AML-193 (cell line): Measurements from ENCODE around the gene TRMT1.

Experiments used
- DNase-seq, 2 experiments: peaks; one replicate each; lab custom pipeline; 2025; lab: John Stamatoyannopoulos, UW

TRMT1 gene

DNA sequence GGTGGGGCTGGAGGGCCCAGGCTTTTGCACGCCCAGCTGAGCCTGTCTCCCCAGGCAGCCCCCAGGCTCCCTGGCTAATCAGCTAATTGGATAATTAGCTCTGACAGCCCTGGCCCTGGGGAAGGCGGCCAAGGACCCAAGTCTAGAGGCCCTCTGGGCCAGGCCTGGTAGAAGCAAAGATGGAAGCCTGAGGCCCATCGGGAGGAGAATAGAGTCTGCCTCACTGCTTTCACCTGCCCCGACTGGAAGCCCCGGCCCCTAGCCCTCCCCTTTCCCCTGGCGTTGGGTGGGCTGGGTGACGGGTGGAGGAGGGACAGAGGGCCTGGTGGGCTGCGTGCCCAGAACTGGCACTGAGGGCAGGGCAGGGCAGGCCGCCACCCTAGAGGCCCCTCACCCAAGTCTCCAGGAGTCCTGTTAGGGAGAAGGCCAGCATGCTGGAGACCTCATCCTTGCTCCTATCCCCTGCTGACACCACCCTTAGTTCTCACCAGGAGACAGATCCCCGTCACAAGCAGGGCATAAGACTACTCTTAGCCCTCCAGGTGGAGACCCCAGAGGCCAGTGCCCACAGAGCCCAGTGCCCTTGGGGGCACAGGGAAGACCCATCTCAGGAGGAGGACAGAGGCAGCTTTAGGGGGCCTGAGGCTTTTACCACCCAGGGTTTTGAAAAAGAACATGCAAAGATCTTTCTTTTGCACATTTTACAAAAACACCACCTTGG lies 25.9 kb downstream of the TRMT1 start:
- DNase-seq = no peak

DNA sequence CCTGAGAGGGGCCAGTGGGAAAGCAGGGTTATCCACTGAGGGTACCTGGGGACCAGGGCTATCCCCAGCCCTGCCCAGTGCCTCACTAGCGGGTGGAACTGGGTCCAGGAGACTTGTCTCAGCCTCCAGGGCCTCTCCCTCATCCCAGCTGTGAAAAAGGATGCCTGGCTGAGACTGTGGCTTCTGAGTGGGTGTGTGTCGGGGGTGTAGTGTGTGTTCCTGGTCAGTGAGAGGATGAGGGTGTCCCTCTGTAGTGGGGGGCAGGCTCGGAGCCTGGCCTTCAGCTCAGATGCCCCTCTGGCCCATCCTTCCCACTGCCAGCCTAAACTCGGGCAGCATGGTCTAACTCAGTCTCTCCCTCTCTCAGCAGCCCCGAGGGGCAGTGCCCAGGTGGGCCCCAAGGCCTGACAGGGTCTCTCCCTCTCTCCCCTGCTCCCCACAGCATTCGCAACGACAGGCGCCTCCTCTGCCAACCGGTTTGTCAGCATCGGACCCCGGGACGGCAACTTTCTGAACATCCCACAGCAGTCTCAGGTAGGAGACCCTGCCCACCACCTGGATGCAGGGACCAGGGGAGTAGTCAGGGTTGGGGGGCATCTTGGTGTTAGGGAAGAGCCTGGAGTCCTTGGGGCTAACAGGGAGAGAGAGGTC lies 26.6 kb downstream of the TRMT1 start:
- no peak for DNase-seq

DNA sequence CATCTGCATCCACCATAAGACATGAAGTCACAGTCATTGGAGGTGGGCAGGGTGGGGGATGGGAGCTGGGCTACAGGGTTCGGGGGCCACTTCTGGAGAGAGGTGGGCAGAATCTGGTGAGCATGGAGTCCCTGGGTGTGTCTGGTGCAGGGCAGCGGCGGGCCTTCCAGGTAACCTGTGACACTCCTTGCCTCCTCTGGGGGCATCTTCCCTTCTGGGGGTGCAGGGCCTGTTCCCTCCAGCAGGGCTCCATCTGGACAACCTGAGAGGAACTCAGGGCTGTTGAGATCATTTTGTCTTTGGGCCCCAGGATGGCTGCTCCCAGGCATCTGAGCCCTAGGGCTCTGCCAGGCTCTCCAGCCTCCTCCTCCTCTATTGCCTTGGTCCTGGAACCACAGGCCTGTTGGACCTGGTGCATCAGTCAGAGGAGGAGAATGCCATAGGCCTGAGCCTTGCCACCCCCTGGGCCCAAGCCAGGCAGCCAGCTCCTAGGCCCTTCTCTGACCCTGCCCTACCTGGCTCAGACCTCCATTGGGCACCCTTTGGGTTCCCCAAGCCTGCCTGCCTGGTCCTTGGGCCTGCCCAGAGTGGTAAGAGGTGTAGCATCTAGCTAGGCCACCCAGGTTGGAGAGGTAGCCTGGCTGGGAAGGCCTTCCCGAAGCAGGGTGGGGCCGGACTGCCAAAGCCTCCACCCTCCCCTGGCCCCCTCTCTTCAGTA lies 27.2 kb downstream of the TRMT1 start:
- peak in 1 of 2 experiments; percentile 5 for DNase-seq

DNA sequence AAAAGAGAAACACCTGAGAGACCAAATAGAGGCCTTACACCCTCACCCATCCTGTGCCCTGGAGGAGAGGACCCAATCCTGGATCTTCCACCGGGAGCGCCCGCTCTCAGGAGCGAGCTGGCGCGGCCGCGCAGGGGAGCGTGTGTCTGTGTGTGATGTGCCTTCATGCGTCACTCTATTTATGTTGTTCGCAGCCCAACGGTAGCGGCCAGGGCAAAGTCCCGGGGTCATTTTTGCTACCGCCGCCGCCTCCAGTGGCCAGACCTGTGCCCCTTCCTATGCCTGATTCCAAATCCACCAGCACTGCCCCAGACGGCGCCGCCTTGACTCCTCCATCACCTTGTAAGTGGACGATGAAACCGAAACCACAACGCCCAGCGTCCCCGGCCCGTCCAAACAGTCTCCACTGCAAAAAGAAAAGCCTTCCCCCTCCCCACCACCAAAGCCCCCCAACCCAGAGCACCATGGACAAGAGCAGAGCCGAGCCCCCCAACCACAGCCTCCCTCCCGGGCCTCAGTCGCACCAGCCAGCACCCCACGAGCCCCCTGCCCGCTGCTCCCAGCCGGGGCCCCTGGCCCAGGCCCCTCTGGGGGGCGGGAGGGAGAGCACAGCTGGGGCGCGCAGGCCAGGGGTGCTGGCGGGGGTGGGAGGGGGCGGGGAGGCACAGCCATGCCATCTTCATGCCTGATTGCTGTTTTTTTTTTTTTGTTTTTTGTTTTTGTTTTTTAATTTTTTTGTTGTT lies 28.6 kb downstream of the TRMT1 start:
- DNase-seq = no peak

DNA sequence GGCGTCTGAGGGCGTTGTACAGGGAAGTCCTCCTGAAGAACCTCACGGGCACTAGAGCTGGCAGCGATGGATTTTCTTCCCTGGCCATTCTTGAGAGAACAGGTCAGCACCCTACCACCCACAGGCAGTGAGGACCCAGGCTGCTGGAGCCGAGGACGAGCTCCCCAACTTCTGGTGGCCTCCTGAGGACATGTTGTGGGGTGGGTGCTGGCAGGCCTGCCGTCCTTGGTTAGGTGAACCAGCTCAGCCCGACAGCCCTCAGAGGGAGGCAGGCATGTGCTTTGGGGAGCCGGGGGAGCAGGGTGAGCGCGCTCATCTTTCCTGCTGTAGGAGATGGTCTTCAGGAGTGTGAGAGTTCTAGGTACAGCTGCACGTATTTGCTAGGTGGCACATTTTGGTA lies 29.2 kb downstream of the TRMT1 start:
- DNase-seq = no peak

DNA sequence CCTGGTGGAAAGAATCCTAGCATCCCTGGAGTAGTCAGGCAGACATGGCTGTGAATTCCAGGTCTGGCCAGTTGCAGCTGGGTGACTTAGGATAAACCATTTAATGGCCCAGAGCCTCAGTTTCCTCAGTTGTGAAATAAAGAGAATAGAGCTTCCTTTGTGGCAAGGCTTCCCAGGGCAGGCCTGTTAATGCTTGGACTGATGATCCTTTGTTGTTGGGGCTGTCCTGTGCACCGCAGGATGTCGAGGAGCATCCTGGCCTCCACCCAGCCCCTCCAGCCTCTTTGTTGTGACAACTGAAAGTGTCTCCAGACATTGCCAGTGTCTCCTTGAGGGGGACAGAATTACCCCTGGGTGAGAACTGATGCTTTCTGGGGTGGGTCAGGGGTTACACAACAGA lies 30.2 kb downstream of the TRMT1 start:
- no peak for DNase-seq

DNA sequence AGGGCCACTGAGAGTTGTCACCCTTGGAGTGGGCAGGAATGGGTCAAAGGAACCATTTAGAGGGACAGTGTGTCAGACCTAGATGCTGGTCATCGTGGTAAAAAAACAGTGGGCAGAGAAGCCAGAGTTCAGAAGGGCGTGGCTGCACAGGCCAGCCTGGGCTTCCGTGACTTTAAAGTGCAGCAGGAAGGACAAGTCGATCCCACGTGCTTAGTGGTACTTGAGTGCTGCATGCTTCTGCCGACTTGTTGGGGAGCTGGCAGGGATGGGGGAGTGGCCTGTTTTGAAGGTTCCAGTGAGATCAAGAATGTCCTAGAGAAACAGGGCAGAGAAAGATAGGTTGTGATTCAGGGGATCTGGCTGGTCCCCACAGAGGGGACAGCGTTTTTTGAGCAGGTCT lies 30.9 kb downstream of the TRMT1 start:
- no peak for DNase-seq

DNA sequence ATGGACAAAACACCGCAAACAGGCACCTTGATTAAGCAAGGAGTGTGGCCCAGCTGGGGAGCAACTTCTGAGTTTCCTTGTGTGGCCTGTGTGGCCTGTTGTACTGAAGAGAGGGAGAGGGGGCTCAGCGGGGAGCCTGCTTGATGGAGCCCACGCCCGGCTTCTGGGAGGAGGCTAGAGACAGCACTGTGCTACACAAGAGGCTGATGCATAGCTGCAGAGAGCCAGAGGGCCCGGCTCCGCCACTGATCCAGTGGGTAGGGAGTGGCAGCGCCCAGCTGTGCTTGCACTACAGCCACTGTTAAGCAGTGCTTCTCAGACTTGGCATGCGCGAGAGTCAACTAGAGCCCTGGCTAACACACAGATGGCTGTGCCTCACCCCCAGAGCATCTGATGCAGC lies 32.9 kb downstream of the TRMT1 start:
- DNase-seq = no peak

DNA sequence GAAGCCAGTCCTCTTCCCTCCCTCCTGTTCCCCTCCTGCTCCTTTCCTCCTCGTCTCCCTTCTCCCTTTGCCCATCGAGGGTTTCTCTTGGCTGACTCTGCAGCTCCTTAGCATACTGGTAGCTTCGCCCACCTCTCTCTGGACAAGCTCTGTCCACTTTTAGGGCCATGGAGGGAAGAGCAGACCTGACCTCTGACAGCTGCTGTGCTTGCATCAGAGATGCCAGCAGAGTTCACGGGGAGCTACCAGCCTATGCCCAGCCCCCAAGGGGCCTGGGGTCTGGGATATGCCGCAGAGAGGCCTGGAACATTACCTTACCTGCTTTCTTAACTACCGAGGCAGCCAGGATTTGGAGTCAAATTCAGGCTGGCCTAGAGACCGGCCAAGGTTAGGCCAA lies 33.5 kb downstream of the TRMT1 start:
- no peak for DNase-seq

DNA sequence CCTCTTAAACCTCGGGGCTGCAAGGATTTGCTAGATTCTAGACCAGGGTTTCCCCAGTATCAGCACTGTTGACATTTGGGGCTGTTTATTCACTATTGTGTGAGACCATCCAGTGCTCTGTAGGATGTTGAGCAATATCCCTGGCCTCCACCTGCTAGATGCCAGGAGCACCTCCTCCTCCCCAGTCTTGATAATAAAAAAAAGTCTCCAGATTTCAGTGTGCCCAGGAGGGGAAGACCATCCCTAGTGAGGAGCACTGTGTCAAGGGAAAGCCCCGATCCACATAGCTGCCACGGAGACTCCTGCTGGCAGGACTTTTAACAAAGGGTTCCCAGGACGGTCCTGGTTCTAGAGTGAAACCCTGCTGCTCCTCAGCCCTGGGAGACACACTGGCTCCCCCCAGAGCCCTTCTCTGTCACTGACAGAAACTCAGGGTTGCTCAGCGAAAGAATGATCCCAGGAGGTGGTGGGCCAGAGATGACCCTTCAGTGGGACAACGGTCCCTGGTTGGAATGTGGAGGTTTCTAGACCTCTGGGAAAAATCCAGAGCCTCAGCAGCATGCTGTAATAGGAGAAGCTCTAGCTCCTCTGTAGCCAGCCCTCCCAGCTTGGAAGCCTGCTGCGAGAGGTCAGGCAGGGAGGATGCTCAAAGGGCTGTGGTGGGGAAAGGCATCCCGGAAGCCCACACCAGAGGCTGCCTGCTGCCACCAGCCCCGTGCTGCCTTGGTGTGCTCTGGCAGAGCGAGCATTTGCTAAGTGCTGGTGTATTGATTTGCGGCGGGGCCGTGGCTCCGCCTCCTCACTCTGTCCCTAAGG lies 34.1 kb downstream of the TRMT1 start:
- no peak for DNase-seq

DNA sequence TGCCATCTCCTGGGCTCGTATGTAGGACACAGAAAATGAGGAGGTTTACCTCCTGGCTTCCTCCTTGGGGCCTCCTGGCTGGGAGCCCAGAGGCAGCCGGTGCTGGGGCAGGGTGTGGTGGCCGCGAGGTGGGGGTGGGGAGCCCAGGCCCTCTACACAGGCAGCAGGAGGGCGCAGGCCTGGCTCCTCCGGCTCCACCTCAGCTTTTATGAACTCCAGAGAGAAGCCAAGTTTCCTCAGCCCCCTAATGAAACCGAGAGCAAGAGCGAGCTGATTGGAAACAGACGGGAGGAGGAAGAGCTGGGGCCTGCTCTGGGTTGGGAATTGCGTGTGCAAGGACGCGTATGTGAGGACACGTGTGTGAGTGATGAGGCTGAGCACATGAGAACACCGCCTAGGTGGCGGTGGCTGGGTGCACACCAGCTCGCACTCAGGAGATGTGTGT lies 37.0 kb downstream of the TRMT1 start:
- DNase-seq = no peak

DNA sequence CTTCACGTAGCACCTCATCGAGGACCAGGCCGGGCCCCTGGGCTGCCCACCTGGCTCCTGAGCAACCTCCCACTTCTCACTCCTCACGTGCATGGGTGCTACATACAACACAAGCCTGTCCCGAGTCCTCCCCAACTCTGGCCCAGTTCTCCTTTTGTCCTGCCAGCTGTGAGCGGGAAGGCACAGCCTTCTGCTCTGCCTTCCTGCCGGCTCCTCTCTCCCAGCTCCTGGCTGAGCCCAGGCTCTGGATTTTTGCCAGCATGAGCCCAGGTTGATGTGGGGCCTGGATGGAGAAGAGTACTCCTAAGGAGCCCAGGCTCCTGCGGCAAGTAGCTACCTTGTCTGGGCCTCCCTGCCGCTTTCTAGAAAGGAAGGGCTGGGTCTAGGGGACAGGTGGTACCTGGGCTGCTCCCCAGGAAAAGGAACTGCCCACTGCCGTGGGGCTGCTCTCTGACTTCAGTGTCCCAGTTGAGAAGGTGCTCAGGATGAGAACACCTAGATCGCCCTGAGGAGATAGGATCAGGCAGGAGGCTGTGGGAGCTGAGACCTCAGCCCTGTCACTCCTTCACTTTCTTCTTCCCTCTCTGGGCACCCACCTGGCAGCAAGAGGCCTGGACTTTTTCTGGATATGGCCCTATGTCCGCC lies 37.5 kb downstream of the TRMT1 start:
- no peak for DNase-seq

DNA sequence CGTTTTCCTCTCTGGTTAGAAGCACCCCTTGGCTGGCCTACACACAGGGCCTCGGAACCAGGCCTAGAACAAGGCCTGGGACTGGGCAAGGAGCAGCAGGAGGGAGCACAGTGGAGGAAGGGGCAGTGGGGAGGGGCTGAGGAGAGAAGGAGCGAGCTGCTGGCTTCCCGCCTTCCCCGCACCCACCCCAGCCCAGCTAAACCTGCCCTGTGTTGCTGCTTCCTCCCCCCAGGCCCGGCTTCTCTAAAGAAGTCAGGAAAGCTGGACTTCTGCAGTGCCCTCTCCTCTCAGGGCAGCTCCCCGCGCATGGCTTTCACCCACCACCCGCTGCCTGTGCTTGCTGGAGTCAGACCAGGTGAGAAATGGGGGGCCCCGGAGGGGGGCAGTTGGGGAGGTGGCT lies 38.2 kb downstream of the TRMT1 start:
- DNase-seq = no peak

DNA sequence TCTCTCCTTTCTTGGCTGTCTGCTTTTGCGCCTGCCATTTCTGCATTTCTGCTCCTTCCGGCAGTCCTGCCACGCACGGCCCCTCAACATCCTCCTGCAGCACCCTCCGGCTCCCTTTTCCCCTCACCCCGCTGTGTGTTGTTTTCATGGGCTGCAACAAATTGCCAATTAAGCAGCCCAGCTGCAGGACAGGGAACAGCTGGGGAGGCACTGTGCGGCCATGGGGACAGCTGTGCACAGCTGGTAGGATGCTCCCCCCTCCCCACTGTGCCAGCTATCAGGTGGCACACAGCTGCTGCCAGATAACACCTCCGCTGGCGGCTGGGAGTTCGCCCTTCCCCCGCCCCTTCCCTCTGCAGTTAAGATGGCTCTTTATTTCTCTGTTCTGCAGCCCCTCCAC lies 39.3 kb downstream of the TRMT1 start:
- no peak for DNase-seq

DNA sequence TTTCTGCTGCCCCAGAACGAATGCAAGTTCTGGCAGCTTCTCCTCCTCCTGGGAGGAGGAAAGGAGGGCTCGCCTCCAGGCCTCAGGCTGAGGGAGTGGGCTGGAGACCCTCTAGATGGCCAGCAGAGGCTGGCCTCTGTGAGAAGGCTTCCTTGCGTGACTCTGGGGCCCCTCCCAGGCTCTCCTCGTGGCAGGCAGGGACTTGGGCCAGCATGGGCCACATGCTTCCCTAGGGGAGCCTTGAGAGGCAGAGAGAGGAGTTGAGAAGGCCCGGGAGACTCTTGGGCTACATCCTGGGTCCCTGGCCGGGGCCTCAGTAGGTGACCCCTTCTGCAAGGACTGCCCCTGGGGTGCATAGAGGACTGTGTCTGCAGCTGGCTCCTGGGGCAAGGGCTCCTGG lies 39.8 kb downstream of the TRMT1 start:
- no peak for DNase-seq

DNA sequence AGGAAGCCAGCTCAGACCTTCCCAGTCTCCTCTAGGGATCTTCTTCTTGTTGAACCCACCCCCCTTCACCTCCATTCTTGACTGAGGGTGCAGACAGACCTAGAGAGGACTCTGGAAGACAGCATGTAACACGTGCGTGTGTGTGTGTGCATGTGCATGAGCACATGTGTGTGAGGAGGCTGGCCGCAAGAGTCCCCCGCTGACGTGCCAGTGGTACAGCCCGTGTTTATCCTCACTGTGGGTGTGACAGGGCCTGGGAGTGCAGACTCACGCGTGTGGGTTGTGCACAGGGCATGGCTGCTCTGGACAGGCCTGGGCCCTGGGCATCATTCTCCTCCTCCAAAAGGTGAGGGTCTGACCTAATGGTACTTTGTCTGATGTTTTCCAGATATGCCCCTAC lies 40.2 kb downstream of the TRMT1 start:
- no peak for DNase-seq

DNA sequence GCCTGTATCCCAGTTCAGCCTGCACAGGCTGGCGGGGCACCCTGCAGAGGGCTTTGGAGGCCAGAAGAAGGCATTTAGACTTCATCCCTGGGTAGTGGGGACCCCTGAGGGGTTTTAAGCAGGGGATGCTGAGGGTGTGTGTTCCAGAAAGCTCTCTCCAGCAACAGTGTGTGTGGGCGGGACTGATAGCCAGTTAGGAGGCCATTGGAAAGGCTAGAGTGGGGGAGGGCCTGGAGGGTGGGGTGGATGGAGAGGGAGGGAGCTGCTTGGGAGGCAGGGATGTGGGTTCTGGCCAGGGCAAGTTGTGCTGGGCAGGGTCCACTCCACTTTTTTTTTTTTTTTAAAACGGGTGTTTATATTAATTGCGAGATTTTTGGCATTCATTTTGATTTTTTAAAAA lies 42.2 kb downstream of the TRMT1 start:
- no peak for DNase-seq

DNA sequence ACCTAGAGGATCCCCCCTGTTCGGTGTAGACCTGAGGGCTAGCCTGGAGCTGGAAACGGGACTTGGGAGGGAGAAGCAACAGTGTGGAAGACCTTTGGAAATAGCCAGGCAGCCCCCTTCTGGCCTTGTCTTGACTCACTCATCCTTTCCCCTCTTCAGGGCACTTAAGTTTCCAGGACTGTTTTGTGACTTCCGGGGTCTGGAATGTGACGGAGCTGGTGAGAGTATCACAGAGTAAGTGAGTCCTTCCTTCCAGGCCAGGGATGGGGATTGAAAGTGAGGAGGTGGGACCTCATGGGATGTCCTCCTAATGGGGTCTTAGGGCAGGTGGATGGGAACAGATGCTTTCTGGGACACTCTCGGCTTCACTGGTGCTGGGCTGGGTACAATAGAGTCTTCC lies 43.3 kb downstream of the TRMT1 start:
- DNase-seq = no peak

DNA sequence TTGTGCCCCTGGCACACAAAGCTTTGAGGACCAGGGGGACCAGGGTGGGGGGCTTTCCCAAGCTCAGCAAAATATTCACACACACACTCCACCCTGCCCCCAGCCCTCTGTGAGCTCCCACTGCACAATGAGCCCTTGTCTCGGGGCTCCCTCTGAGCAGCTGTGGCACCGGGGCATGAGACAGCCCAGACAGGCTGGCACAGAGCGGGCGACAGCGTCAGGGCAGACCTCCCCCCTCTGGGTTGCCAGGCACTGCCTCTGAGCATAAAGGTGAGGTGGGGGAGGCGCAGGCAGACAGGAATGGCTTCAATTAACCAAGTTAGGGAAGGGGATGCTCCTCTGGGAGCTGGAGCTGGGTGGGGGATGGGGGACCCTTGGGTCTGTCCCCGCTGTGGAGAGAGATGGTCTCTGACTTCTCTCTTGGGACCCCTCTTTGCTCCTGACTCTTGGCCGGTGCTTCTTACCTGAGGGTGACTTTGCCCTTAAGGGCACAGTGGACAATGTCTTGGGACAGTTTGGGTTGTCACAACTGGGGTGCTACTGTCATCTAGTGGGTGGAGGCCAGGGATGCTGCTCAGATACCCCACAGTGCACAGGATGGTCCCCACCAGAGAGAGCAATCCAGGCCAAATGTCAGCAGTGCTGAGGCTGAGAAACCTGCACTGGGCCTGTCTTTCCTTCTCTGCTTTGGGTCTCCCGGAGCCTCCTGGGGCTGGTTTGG lies 44.2 kb downstream of the TRMT1 start:
- DNase-seq = no peak

DNA sequence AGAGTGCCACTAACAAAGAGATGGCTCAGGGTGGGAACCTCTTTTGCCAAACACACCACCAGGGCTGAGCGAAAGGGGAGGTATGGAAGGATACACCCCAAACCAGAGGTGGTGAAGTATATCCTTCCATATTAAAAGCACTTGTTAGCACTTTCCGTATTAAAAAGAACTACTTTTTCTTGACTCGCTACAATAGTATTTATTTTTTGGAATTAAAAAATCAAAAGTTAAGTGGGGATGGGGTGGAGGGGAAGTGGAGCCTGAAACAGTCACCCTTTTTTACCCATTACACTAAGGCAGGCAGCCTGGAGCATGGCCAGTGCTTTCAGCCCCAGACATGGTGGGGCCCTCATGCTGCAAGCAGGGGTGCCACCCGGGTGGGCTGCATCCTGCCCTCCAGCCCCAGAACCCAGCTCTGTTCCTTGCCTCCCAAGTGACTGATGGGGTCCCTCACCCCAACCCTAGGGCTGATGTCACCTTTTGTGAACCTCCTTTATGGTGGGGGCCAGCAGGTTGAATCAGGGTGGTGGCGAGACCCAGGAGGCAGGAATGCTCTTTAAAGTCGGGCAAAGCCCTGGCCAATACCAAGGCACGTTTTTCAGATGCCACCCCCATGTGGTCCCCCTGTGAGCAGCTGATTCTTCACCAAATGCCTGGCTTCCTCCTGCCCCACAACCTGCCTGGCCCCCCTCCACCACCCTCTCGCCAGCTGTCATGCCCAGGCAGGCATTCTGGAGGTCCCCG lies 44.9 kb downstream of the TRMT1 start:
- DNase-seq = no peak
